Loucy (cell line): ENCODE results near the gene LCA5L.

Experiments
- H2AFZ ChIP-seq: fragments of 200-600 bp; sonication (generic); 2 replicates; pipeline ENCODE4 v1.6.0; 2016; ENCODE audit warnings: antibody characterized with exemption, mild to moderate bottlenecking, low read length, moderate library complexity
- H3F3A ChIP-seq: fragments of 200-600 bp; 2 replicates; pipeline ENCODE4 v1.6.0; 2016; ENCODE audit warnings: antibody characterized with exemption, low read depth, mild to moderate bottlenecking
- H3K27me3 ChIP-seq: fragments of 200-600 bp; sonication (generic); 2 replicates; pipeline ENCODE4 v1.6.1; 2014; ENCODE audit warnings: low read length, mild to moderate bottlenecking; ENCODE audit not compliant: insufficient read depth, poor library complexity, severe bottlenecking
- H3K36me3 ChIP-seq: fragments of 200-600 bp; sonication (generic); 2 replicates; pipeline ENCODE4 v1.6.1; 2016; ENCODE audit warnings: low read length; ENCODE audit not compliant: insufficient read depth
- H3K4me1 ChIP-seq: fragments of 200-600 bp; sonication (generic); 2 replicates; pipeline ENCODE4 v1.5.1; 2014; ENCODE audit warnings: low read length, mild to moderate bottlenecking; ENCODE audit not compliant: insufficient read depth, poor library complexity, severe bottlenecking
- H3K4me2 ChIP-seq: fragments of 200-600 bp; sonication (generic); 2 replicates; pipeline ENCODE4 v1.6.0; 2014; ENCODE audit warnings: antibody characterized with exemption, low read length, low read depth, mild to moderate bottlenecking; ENCODE audit not compliant: poor library complexity, severe bottlenecking
- H3K4me3 ChIP-seq: fragments of 200-600 bp; sonication (generic); 2 replicates; pipeline ENCODE4 v1.5.1; 2014; ENCODE audit warnings: low read length, mild to moderate bottlenecking, mixed read lengths; ENCODE audit not compliant: poor library complexity, severe bottlenecking
- H3K79me2 ChIP-seq: fragments of 200-600 bp; sonication (generic); 2 replicates; pipeline ENCODE4 v1.6.1; 2014; ENCODE audit warnings: low read length; ENCODE audit not compliant: insufficient read depth
- H3K9ac ChIP-seq: fragments of 200-600 bp; sonication (generic); 2 replicates; pipeline ENCODE4 v1.6.0; 2014; ENCODE audit warnings: mild to moderate bottlenecking, low read depth, low read length, moderate library complexity; ENCODE audit not compliant: poor library complexity, severe bottlenecking
- H3K9me2 ChIP-seq: fragments of 200-600 bp; sonication (generic); replicated peaks from 2 replicates; pipeline ENCODE4 v1.6.1; 2016; ENCODE audit warnings: low read depth, low read length, mixed read lengths
- H3K9me3 ChIP-seq: fragments of 200-600 bp; sonication (generic); 2 replicates; pipeline ENCODE4 v1.6.1; 2014; ENCODE audit warnings: mild to moderate bottlenecking, antibody characterized with exemption, low read length, low read depth; ENCODE audit not compliant: insufficient read depth
- H4K20me1 ChIP-seq: fragments of 200-600 bp; sonication (generic); 2 replicates; pipeline ENCODE4 v1.6.0; 2014; ENCODE audit warnings: antibody characterized with exemption, low read length, mild to moderate bottlenecking; ENCODE audit not compliant: insufficient read depth, poor library complexity, severe bottlenecking
- EZH2phosphoT487 ChIP-seq: fragments of 200-600 bp; IDR thresholded peaks from 2 replicates; pipeline ENCODE4 v1.6.1; 2018; ENCODE audit warnings: antibody characterized with exemption, mild to moderate bottlenecking, moderate library complexity, borderline replicate concordance
- TF ChIP-seq, protein P1 (sequence below): fragments of 200-600 bp; sonication (generic); conservative IDR thresholded peaks from 2 replicates; pipeline ENCODE4 v1.5.1; 2014; ENCODE audit warnings: mild to moderate bottlenecking, antibody characterized with exemption, low read length

The LCA5L gene

DNA sequence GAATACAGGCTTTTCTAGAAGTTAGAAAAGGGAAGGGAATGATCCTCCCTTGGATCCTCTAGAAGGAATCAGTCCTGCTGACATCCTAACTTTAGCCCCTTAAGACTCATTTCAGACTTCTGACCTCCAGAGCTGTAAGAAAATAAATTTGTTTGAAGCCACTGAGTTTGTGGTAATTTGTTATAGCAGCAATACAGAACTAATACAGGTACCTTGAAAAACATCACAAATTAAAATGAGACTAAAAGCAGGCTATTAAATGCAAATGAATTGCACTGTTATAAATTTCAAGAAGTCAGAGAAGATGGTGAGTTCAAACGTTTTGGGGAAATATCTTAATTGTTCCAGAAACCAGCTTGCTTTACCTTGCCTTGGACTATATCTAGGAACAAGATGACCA is 6.3 kb downstream of the LCA5L start:
- Histone ChIP-seq H3K79me2 (no peaks in the 10 kb centered on the region), H3K36me3 (no peaks in the 10 kb centered on the region), H3K4me1 (no peaks in the 10 kb centered on the region), H3K9ac (no peak overlapping the region), H3K4me3 (no peak overlapping the region), H3K4me2 (no peak overlapping the region), H3K9me3 (no peaks in the 10 kb centered on the region), H2AFZ (no peak overlapping the region), H3K27me3 (no peaks in the 10 kb centered on the region), H3F3A (no peaks in the 10 kb centered on the region), H4K20me1 (no peaks in the 10 kb centered on the region), H3K9me2 (no peaks in the 10 kb centered on the region)
- TF ChIP-seq EZH2phosphoT487: no peak
- TF ChIP-seq, protein P1, sequence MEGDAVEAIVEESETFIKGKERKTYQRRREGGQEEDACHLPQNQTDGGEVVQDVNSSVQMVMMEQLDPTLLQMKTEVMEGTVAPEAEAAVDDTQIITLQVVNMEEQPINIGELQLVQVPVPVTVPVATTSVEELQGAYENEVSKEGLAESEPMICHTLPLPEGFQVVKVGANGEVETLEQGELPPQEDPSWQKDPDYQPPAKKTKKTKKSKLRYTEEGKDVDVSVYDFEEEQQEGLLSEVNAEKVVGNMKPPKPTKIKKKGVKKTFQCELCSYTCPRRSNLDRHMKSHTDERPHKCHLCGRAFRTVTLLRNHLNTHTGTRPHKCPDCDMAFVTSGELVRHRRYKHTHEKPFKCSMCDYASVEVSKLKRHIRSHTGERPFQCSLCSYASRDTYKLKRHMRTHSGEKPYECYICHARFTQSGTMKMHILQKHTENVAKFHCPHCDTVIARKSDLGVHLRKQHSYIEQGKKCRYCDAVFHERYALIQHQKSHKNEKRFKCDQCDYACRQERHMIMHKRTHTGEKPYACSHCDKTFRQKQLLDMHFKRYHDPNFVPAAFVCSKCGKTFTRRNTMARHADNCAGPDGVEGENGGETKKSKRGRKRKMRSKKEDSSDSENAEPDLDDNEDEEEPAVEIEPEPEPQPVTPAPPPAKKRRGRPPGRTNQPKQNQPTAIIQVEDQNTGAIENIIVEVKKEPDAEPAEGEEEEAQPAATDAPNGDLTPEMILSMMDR: no peak

DNA sequence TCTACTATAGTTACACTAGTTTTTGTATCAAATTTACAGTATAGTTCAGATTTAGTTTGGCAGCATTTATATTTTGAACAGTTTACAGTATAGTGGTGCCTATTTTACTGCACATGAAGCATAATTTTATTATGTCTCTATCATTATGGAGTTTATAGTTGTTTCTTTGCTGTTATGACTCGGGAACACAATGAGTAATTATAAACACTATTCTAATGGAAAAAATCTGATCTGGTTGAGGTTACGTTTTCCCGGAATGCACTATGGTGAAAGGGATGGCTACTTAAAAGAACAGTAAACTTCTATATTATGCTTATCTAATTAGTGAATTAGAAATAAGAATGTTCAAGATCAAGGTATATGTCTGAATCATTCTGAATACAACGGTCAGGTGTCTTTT is 10.6 kb downstream of the LCA5L start:
- no peaks in the 10 kb centered on the region for H3F3A ChIP-seq
- no peak overlapping the region for H3K9ac ChIP-seq
- H3K36me3 ChIP-seq: no peaks in the 10 kb centered on the region
- H3K79me2 ChIP-seq: no peaks in the 10 kb centered on the region
- no peaks in the 10 kb centered on the region for H3K9me3 ChIP-seq
- H3K4me3 ChIP-seq: no peak overlapping the region
- H3K4me2 ChIP-seq: no peak overlapping the region
- no peaks in the 10 kb centered on the region for H3K4me1 ChIP-seq
- no peak for TF ChIP-seq EZH2phosphoT487
- TF ChIP-seq, protein P1: no peak
- H3K9me2 ChIP-seq: no peaks in the 10 kb centered on the region
- no peaks in the 10 kb centered on the region for H4K20me1 ChIP-seq
- H3K27me3 ChIP-seq: no peaks in the 10 kb centered on the region
- H2AFZ ChIP-seq: no peak overlapping the region

DNA sequence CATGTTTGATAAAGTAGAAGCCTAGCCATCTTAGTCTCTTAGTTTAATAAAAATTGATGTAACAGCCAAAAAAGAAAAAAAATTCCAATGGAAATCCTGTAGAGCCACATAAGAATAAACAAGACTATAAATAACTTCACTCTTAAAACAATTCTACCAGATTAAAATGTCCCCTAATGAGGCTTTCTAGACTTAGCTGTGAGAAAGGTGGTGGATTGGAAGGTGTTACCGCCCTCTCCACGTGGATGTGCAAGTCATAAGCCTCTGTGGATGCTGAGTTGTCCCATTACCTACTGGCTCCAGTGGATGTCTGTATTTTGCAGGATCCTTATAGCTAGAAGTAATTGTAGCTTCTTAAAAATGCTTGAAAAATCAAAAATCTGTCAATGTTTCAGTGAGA is 14.6 kb downstream of the LCA5L start:
- Histone ChIP-seq H3K9me2 (no peaks in the 10 kb centered on the region), H3K27me3 (no peaks in the 10 kb centered on the region), H3K4me2 (no peak overlapping the region), H3K36me3 (no peaks in the 10 kb centered on the region), H2AFZ (no peak overlapping the region), H3F3A (no peaks in the 10 kb centered on the region), H3K4me3 (no peak overlapping the region), H3K9ac (no peak overlapping the region), H3K4me1 (no peaks in the 10 kb centered on the region), H3K79me2 (no peaks in the 10 kb centered on the region), H4K20me1 (no peaks in the 10 kb centered on the region), H3K9me3 (no peaks in the 10 kb centered on the region)
- no peak for TF ChIP-seq EZH2phosphoT487
- TF ChIP-seq, protein P1: no peak
